ENCODE data around the gene THAP12.
"Not testable (repeated sequence)": the region's sequence is repeated elsewhere in the genome, so short reads cannot be mapped to it uniquely, and the experiment has no call there.

THAP12 gene

GRCh38 chr11:76380977-76381719 is at the start of gene THAP12, which contains the start of gene GVQW3:
TSS of gene THAP12 (minus strand) at chr11:76381132. CDS start at chr11:76380836, 296 bp downstream.
TSS of gene GVQW3 (plus strand) at chr11:76381323. CDS start at chr11:76381829, 506 bp downstream.
- H3K4me1 ChIP-seq (ENCODE audit: control insufficient read depth, insufficient read depth, low read length, unreplicated experiment) = peaks cover 15% of the 10 kb centered on the region
- H2AFZ ChIP-seq (ENCODE audit: low read length, unreplicated experiment) = peak within 1 kb of the TSS; percentile 94
- H3K4me3 ChIP-seq (ENCODE audit: low read depth, low read length) = peak within 1 kb of the TSS; percentile 83
- H3K36me3 ChIP-seq (ENCODE audit: insufficient read depth, low read length) = no peaks in the 10 kb centered on the region
- peak within 1 kb of the TSS; percentile 31; the same call in 1 of the 2 replicates for H3K27ac ChIP-seq (ENCODE audit: low read depth, low read length)
- H3K27me3 ChIP-seq (ENCODE audit: insufficient read depth, low read length) = no peaks in the 10 kb centered on the region
- H3K79me2 ChIP-seq (ENCODE audit: control insufficient read depth, insufficient read depth, low read length, unreplicated experiment) = peaks cover 53% of the 10 kb centered on the region

GRCh38 chr11:76426660-76427059 is 45.7 kb upstream of the THAP12 start:
- H2AFZ ChIP-seq (ENCODE audit: low read length, unreplicated experiment) = no peak overlapping the region
- H3K27me3 ChIP-seq (ENCODE audit: insufficient read depth, low read length) = 0 out of 2 replicates have a peak, but pooled peaks cover 4% of the 10 kb centered on the region
- no peak overlapping the region for H3K4me3 ChIP-seq (ENCODE audit: low read depth, low read length)
- no peaks in the 10 kb centered on the region for H3K36me3 ChIP-seq (ENCODE audit: insufficient read depth, low read length)
- no peak overlapping the region for H3K27ac ChIP-seq (ENCODE audit: low read depth, low read length)
- no peaks in the 10 kb centered on the region for H3K4me1 ChIP-seq (ENCODE audit: control insufficient read depth, insufficient read depth, low read length, unreplicated experiment)
- H3K79me2 ChIP-seq (ENCODE audit: control insufficient read depth, insufficient read depth, low read length, unreplicated experiment) = no peaks in the 10 kb centered on the region

GRCh38 chr11:76424891-76425290 is 44.0 kb upstream of the THAP12 start:
- H3K27ac ChIP-seq (ENCODE audit: low read depth, low read length) = no peak overlapping the region
- no peaks in the 10 kb centered on the region for H3K36me3 ChIP-seq (ENCODE audit: insufficient read depth, low read length)
- H3K27me3 ChIP-seq (ENCODE audit: insufficient read depth, low read length) = 0 out of 2 replicates have a peak, but pooled peaks cover 4% of the 10 kb centered on the region
- no peaks in the 10 kb centered on the region for H3K4me1 ChIP-seq (ENCODE audit: control insufficient read depth, insufficient read depth, low read length, unreplicated experiment)
- no peak overlapping the region for H3K4me3 ChIP-seq (ENCODE audit: low read depth, low read length)
- no peaks in the 10 kb centered on the region for H3K79me2 ChIP-seq (ENCODE audit: control insufficient read depth, insufficient read depth, low read length, unreplicated experiment)
- H2AFZ ChIP-seq (ENCODE audit: low read length, unreplicated experiment) = no peak overlapping the region

GRCh38 chr11:76424379-76424778 is 43.4 kb upstream of the THAP12 start:
- H3K36me3 ChIP-seq (ENCODE audit: insufficient read depth, low read length) = no peaks in the 10 kb centered on the region
- H3K79me2 ChIP-seq (ENCODE audit: control insufficient read depth, insufficient read depth, low read length, unreplicated experiment) = no peaks in the 10 kb centered on the region
- H2AFZ ChIP-seq (ENCODE audit: low read length, unreplicated experiment) = no peak overlapping the region
- H3K27me3 ChIP-seq (ENCODE audit: insufficient read depth, low read length) = 0 out of 2 replicates have a peak, but pooled peaks cover 4% of the 10 kb centered on the region
- no peak overlapping the region for H3K27ac ChIP-seq (ENCODE audit: low read depth, low read length)
- H3K4me3 ChIP-seq (ENCODE audit: low read depth, low read length) = no peak overlapping the region
- H3K4me1 ChIP-seq (ENCODE audit: control insufficient read depth, insufficient read depth, low read length, unreplicated experiment) = no peaks in the 10 kb centered on the region

- Histone ChIP-seq H3K79me2 (ENCODE audit: control insufficient read depth, insufficient read depth, low read length, unreplicated experiment) (no peaks in the 10 kb centered on the region), H3K4me1 (ENCODE audit: control insufficient read depth, insufficient read depth, low read length, unreplicated experiment) (no peaks in the 10 kb centered on the region), H3K27ac (ENCODE audit: low read depth, low read length) (no peak overlapping the region), H3K27me3 (ENCODE audit: insufficient read depth, low read length) (peaks cover 15% of the 10 kb centered on the region; the same call in 1 of the 2 replicates), H3K36me3 (ENCODE audit: insufficient read depth, low read length) (no peaks in the 10 kb centered on the region), H2AFZ (ENCODE audit: low read length, unreplicated experiment) (no peak overlapping the region), H3K4me3 (ENCODE audit: low read depth, low read length) (no peak overlapping the region)
These were observed 39.0 kb upstream of the THAP12 start for GRCh38 chr11:76419896-76420295.

- Histone ChIP-seq H2AFZ (ENCODE audit: low read length, unreplicated experiment) (no peak overlapping the region), H3K27me3 (ENCODE audit: insufficient read depth, low read length) (peaks cover 38% of the 10 kb centered on the region), H3K79me2 (ENCODE audit: control insufficient read depth, insufficient read depth, low read length, unreplicated experiment) (no peaks in the 10 kb centered on the region), H3K36me3 (ENCODE audit: insufficient read depth, low read length) (no peaks in the 10 kb centered on the region), H3K4me3 (ENCODE audit: low read depth, low read length) (no peak overlapping the region), H3K27ac (ENCODE audit: low read depth, low read length) (no peak overlapping the region), H3K4me1 (ENCODE audit: control insufficient read depth, insufficient read depth, low read length, unreplicated experiment) (no peaks in the 10 kb centered on the region)
These were observed 34.1 kb upstream of the THAP12 start for GRCh38 chr11:76415073-76415472.

- Histone ChIP-seq H3K4me3 (ENCODE audit: low read depth, low read length) (no peak overlapping the region), H3K79me2 (ENCODE audit: control insufficient read depth, insufficient read depth, low read length, unreplicated experiment) (no peaks in the 10 kb centered on the region), H3K4me1 (ENCODE audit: control insufficient read depth, insufficient read depth, low read length, unreplicated experiment) (no peaks in the 10 kb centered on the region), H2AFZ (ENCODE audit: low read length, unreplicated experiment) (no peak overlapping the region), H3K27ac (ENCODE audit: low read depth, low read length) (no peak overlapping the region), H3K27me3 (ENCODE audit: insufficient read depth, low read length) (peaks cover 27% of the 10 kb centered on the region; the same call in 1 of the 2 replicates), H3K36me3 (ENCODE audit: insufficient read depth, low read length) (no peaks in the 10 kb centered on the region)
These were observed 30.0 kb upstream of the THAP12 start for GRCh38 chr11:76410851-76411357.

GRCh38 chr11:76408171-76408965 is 27.4 kb upstream of the THAP12 start:
- no peaks in the 10 kb centered on the region for H3K4me1 ChIP-seq (ENCODE audit: control insufficient read depth, insufficient read depth, low read length, unreplicated experiment)
- no peak overlapping the region for H3K27ac ChIP-seq (ENCODE audit: low read depth, low read length)
- H3K79me2 ChIP-seq (ENCODE audit: control insufficient read depth, insufficient read depth, low read length, unreplicated experiment) = no peaks in the 10 kb centered on the region
- H3K4me3 ChIP-seq (ENCODE audit: low read depth, low read length) = no peak overlapping the region
- H2AFZ ChIP-seq (ENCODE audit: low read length, unreplicated experiment) = no peak overlapping the region
- no peaks in the 10 kb centered on the region for H3K36me3 ChIP-seq (ENCODE audit: insufficient read depth, low read length)
- peaks cover 18% of the 10 kb centered on the region; the same call in 1 of the 2 replicates for H3K27me3 ChIP-seq (ENCODE audit: insufficient read depth, low read length)

- Histone ChIP-seq H3K27ac (ENCODE audit: low read depth, low read length) (no peak overlapping the region), H3K4me3 (ENCODE audit: low read depth, low read length) (no peak overlapping the region), H3K36me3 (ENCODE audit: insufficient read depth, low read length) (no peaks in the 10 kb centered on the region), H3K79me2 (ENCODE audit: control insufficient read depth, insufficient read depth, low read length, unreplicated experiment) (no peaks in the 10 kb centered on the region), H3K27me3 (ENCODE audit: insufficient read depth, low read length) (peaks cover under 1% of the 10 kb centered on the region; the same call in 1 of the 2 replicates), H3K4me1 (ENCODE audit: control insufficient read depth, insufficient read depth, low read length, unreplicated experiment) (no peaks in the 10 kb centered on the region), H2AFZ (ENCODE audit: low read length, unreplicated experiment) (no peak overlapping the region)
These were observed 25.4 kb upstream of the THAP12 start for GRCh38 chr11:76406359-76406758.

GRCh38 chr11:76401484-76401883 is 20.6 kb upstream of the THAP12 start:
- not testable (repeated sequence) for H3K36me3 ChIP-seq (ENCODE audit: insufficient read depth, low read length); H2AFZ ChIP-seq (ENCODE audit: low read length, unreplicated experiment); H3K27ac ChIP-seq (ENCODE audit: low read depth, low read length); H3K79me2 ChIP-seq (ENCODE audit: control insufficient read depth, insufficient read depth, low read length, unreplicated experiment); H3K27me3 ChIP-seq (ENCODE audit: insufficient read depth, low read length); H3K4me3 ChIP-seq (ENCODE audit: low read depth, low read length); H3K4me1 ChIP-seq (ENCODE audit: control insufficient read depth, insufficient read depth, low read length, unreplicated experiment)
